Neuronal stem cell (in vitro differentiated cells): ENCODE data around the gene MUC5AC.

Source experiments
- DNase-seq: peaks from one replicate; pipeline ENCODE4 v3.0.0-alpha.2; 2013; ENCODE audit warnings: low spot score
- H2AFZ ChIP-seq: one replicate; pipeline ENCODE4 v1.6.1; 2013; ENCODE audit warnings: mild to moderate bottlenecking, low read length, inconsistent platforms
- H2AK5ac ChIP-seq: 2 replicates; pipeline ENCODE4 v1.6.1; 2013; ENCODE audit warnings: low read depth, mild to moderate bottlenecking, inconsistent platforms, low read length, moderate library complexity, mixed read lengths
- H2BK120ac ChIP-seq: 2 replicates; pipeline ENCODE4 v1.6.1; 2013; ENCODE audit warnings: low read depth, mild to moderate bottlenecking, inconsistent platforms, low read length, moderate library complexity, mixed read lengths
- H2BK12ac ChIP-seq: one replicate; pipeline ENCODE4 v1.6.1; 2013; ENCODE audit warnings: low read length, inconsistent platforms
- H2BK15ac ChIP-seq: 2 replicates; pipeline ENCODE4 v1.6.1; 2013; ENCODE audit warnings: mild to moderate bottlenecking, low read length, inconsistent platforms, mixed read lengths
- H2BK5ac ChIP-seq: one replicate; pipeline ENCODE4 v1.6.1; 2013; ENCODE audit warnings: inconsistent platforms, mild to moderate bottlenecking, low read length, moderate library complexity
- H3K14ac ChIP-seq: one replicate; pipeline ENCODE4 v1.6.1; 2013; ENCODE audit warnings: low read length, inconsistent platforms
- H3K18ac ChIP-seq: 2 replicates; pipeline ENCODE4 v1.6.1; 2013; ENCODE audit warnings: low read length, inconsistent platforms
- H3K23ac ChIP-seq: 2 replicates; pipeline ENCODE4 v1.6.1; 2013; ENCODE audit warnings: low read depth, mild to moderate bottlenecking, mixed read lengths, low read length, inconsistent platforms; ENCODE audit not compliant: poor library complexity
- H3K27ac ChIP-seq: replicated peaks from 3 replicates; pipeline ENCODE4 v1.5.1; 2013; ENCODE audit warnings: low read length, inconsistent platforms
- H3K27me3 ChIP-seq, 3 experiments: 2 replicates each; pipeline ENCODE4 v1.6.1; 2013; ENCODE audit warnings: low read length in 3 of 3, mild to moderate bottlenecking in 2 of 3, inconsistent platforms in 1 of 3, low read depth in 1 of 3, mixed read lengths in 1 of 3, moderate library complexity in 1 of 3; ENCODE audit not compliant: control insufficient read depth in 3 of 3, insufficient read depth in 3 of 3
- H3K36me3 ChIP-seq, 2 donors: replicated peaks in 1 of 2; 2 replicates each; pipeline ENCODE4 v1.6.1; 2013; ENCODE audit warnings: low read length in 2 of 2; ENCODE audit not compliant: control insufficient read depth in 2 of 2, insufficient read depth in 2 of 2
- H3K4ac ChIP-seq: 2 replicates; pipeline ENCODE4 v1.6.1; 2013; ENCODE audit warnings: inconsistent platforms, mild to moderate bottlenecking, low read length, moderate library complexity
- H3K4me1 ChIP-seq, 2 donors: 1 replicate in 1 of 2; 2 replicates in 1 of 2; pipeline ENCODE4 v1.6.1; 2013; ENCODE audit warnings: low read length in 2 of 2, low read depth in 1 of 2; ENCODE audit not compliant: control insufficient read depth in 2 of 2, insufficient read depth in 1 of 2
- H3K4me2 ChIP-seq: one replicate; pipeline ENCODE4 v1.6.1; 2013; ENCODE audit warnings: mild to moderate bottlenecking, low read length, inconsistent platforms; ENCODE audit not compliant: insufficient read depth, poor library complexity, severe bottlenecking
- H3K4me3 ChIP-seq, 2 donors: 2 replicates each; pipeline ENCODE4 v1.5.1; 2013; ENCODE audit warnings: low read length in 2 of 2, mild to moderate bottlenecking in 2 of 2, inconsistent platforms in 1 of 2, moderate library complexity in 1 of 2
- H3K79me1 ChIP-seq: one replicate; pipeline ENCODE4 v1.6.1; 2013; ENCODE audit warnings: low read depth, mild to moderate bottlenecking, inconsistent platforms, low read length, moderate library complexity
- H3K9ac ChIP-seq: one replicate; pipeline ENCODE4 v1.6.1; 2013; ENCODE audit warnings: mild to moderate bottlenecking, low read depth, low read length, inconsistent platforms; ENCODE audit not compliant: poor library complexity
- H3K9me3 ChIP-seq, 2 donors: replicated peaks in 1 of 2; 2 replicates each; pipeline versions ENCODE3 to v1.6.1; 2013; ENCODE audit warnings: low read length in 2 of 2, mild to moderate bottlenecking in 2 of 2, inconsistent platforms in 1 of 2, low read depth in 1 of 2, mixed read lengths in 1 of 2, moderate library complexity in 1 of 2; ENCODE audit not compliant: control insufficient read depth in 2 of 2, insufficient read depth in 1 of 2
- H4K8ac ChIP-seq: one replicate; pipeline ENCODE4 v1.6.1; 2013; ENCODE audit warnings: low read depth, mild to moderate bottlenecking, inconsistent platforms, low read length, moderate library complexity
- H4K91ac ChIP-seq: one replicate; pipeline ENCODE4 v1.6.1; 2013; ENCODE audit warnings: low read length, low read depth, mild to moderate bottlenecking, inconsistent platforms; ENCODE audit not compliant: poor library complexity
- WGBS, 2 donors: extraction: QIAGEN DNeasy Blood & Tissue Kit; methylation state at CpG; one replicate each; pipeline ENCODE4 v1.1.7; 2013; ENCODE audit warnings: missing lambda C conversion rate in 2 of 2, mixed read lengths in 1 of 2; ENCODE audit not compliant: insufficient read length in 2 of 2, insufficient replicate concordance in 1 of 2; ENCODE audit errors: extremely low coverage in 2 of 2; 5-methylcytosine and 5-hydroxymethylcytosine counted together

The MUC5AC gene

DNA sequence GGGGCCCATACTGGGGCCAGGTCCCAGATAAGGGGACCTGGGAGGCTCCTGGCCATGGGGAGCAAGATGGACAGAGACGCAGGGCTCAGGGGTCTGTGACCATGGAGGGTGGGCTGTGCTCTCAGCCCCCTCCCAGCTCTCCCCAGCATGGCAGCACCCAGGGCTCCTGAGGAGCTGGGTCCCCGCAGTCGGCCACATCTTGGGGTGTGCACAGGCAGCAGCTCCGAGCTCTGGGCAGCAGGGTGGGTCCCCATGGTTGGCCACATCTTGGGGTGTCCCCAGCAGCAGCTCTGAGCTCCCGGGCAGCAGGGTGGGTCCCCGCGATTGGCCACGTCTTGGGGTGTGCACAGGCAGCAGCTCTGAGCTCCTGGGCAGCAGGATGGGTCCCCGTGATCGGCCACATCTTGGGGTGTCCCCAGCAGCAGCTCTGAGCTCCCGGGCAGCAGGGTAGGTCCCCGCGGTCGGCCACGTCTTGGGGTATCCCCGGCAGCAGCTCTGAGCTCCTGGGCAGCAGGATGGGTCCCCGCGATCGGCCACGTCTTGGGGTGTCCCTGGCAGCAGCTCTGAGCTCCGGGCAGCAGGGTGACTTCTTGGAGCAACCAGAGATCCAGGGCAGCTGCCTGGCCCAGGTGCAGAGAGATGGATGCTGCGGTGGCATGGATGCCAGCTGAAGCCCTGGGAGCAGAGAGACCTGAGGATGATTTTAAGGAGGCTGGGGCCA lies 46.8 kb downstream of the MUC5AC start:
- no peaks in the 10 kb centered on the region for H3K36me3 ChIP-seq
- no peak overlapping the region for H3K18ac ChIP-seq
- H2BK12ac ChIP-seq: no peak overlapping the region
- no peak overlapping the region for H2BK120ac ChIP-seq
- H2BK5ac ChIP-seq: no peak overlapping the region
- no peak overlapping the region for H2BK15ac ChIP-seq
- no peak for DNase-seq
- H3K4me2 ChIP-seq: no peak overlapping the region
- H3K27me3 ChIP-seq: peaks cover 0 to 11% (median 0%) of the 10 kb centered on the region in 3 experiments
- H2AK5ac ChIP-seq: peak overlapping the region; percentile 99
- H3K9ac ChIP-seq: no peak overlapping the region
- H3K79me1 ChIP-seq: peaks cover 2% of the 10 kb centered on the region
- no peak overlapping the region for H3K14ac ChIP-seq
- no CpG with 5 or more reads among the region's 22 CpGs for WGBS, 2 donors
- no peak overlapping the region for H3K4me3 ChIP-seq
- H4K8ac ChIP-seq: no peak overlapping the region
- no peak overlapping the region for H2AFZ ChIP-seq
- no peak overlapping the region for H3K27ac ChIP-seq
- H3K23ac ChIP-seq: peak overlapping the region; percentile 55
- H3K4me1 ChIP-seq: no peaks in the 10 kb centered on the region
- H4K91ac ChIP-seq: no peak overlapping the region
- H3K4ac ChIP-seq: no peak overlapping the region
- peaks cover 0 to 3% of the 10 kb centered on the region in 2 donors for H3K9me3 ChIP-seq

DNA sequence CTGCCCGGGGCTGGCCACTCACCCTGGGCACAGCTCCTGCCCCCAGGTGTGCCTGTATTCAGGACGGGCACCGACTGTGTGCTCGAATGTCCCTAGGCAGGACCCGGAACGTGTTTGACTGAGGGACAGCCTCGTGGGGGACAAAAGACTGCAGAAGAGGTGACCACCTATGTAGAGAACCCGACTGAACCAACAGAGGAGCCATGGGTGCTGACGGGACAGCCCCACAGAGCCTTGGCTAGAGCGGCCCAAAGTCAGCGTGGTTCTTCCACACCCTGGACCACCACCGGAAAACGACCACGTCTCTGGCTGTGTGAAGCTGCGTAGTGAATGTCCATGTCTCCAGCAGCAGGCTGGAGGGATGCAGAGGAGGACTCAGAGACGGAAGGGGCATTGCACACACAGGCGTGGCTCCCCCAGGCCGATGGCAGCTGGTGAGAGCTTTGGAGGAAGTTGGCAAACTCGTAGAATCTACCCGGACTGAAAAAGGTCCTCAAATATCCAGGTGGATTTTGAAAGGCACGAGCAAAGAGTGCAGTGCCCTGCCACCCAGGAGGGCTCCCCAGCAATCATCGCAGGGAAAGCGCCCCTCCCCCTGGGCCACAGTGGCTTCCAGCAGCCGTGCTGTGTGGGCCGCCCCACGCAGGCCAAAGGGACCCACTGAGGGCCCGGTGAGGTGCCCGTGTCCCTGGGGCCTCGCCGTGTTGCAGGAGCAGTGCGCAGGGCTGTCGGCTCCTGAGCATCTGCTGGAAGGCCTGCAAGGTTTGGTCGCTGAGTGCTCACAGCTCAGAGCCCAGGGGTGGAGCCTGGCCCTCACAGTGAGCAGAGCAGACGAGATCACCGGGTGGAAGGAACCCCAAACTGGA lies 47.6 kb downstream of the MUC5AC start:
- Histone ChIP-seq H2BK12ac (no peak overlapping the region), H2AFZ (no peak overlapping the region), H3K23ac (peak overlapping the region; percentile 55), H3K79me1 (peaks cover 2% of the 10 kb centered on the region), H3K36me3 (no peaks in the 10 kb centered on the region), H3K27ac (no peak overlapping the region), H2AK5ac (peak overlapping the region; percentile 56), H4K8ac (no peak overlapping the region), H3K4me3 (no peak overlapping the region), H3K4me2 (no peak overlapping the region), H3K9me3 (peaks cover 0 to 5% of the 10 kb centered on the region in 2 donors), H3K4ac (no peak overlapping the region), H3K4me1 (no peaks in the 10 kb centered on the region), H2BK5ac (peak overlapping the region; percentile 66), H3K9ac (peak overlapping the region; percentile 60), H3K18ac (peak overlapping the region; percentile 57), H3K14ac (peak overlapping the region; percentile 82), H4K91ac (no peak overlapping the region), H2BK15ac (peak overlapping the region; percentile 64), H3K27me3 (peaks cover 0 to 6% (median 0%) of the 10 kb centered on the region in 3 experiments), H2BK120ac (no peak overlapping the region)
- WGBS, 2 donors: no CpG with 5 or more reads among the region's 35 CpGs
- no peak for DNase-seq

DNA sequence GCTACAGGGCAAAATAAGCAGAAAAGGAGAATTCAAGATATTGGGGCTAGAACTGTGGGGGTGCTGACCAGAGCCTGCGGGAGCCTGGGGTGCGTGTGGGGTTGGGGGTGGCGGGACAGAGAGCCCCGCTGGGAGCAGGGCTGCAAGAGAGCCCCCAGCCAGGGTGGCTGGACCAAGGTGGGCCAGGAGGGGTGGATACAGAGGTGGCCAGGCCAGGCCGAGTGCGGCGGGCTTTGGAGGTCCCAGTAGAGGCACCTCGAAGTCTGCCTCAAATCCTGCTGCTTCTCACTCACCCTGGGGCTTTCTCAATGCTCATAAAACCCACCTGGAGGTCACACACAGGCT lies 48.2 kb downstream of the MUC5AC start:
- Histone ChIP-seq H3K27ac (no peak overlapping the region), H2AK5ac (peak overlapping the region; percentile 56), H2AFZ (no peak overlapping the region), H2BK5ac (peak overlapping the region; percentile 66), H3K9ac (no peak overlapping the region), H3K23ac (no peak overlapping the region), H3K79me1 (peaks cover 2% of the 10 kb centered on the region), H2BK120ac (no peak overlapping the region), H3K4me2 (no peak overlapping the region), H3K4me3 (no peak overlapping the region), H4K91ac (no peak overlapping the region), H2BK12ac (no peak overlapping the region), H3K18ac (peak overlapping the region; percentile 48), H3K9me3 (peaks cover 0 to 5% of the 10 kb centered on the region in 2 donors), H3K4ac (no peak overlapping the region), H2BK15ac (no peak overlapping the region), H3K36me3 (no peaks in the 10 kb centered on the region), H3K27me3 (peaks cover 0 to 6% (median 0%) of the 10 kb centered on the region in 3 experiments), H3K4me1 (no peaks in the 10 kb centered on the region), H4K8ac (no peak overlapping the region), H3K14ac (peak overlapping the region; percentile 82)
- DNase-seq: no peak
- no CpG with 5 or more reads among the region's 8 CpGs for WGBS, 2 donors
